ENCODE data around the gene ZNF555.
A peak's percentile ranks its signal among the peaks of the same experiment; 100 is the strongest.

- TF ChIP-seq CTCF (IDR thresholded peaks at IDR 0.05; ENCODE audit: low read depth, low read length) (peak; percentile 16), POLR2A (IDR thresholded peaks at IDR 0.05; ENCODE audit: extremely low read depth, insufficient read length) (no peak)
- TF ChIP-seq, protein P1, sequence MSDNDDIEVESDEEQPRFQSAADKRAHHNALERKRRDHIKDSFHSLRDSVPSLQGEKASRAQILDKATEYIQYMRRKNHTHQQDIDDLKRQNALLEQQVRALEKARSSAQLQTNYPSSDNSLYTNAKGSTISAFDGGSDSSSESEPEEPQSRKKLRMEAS (IDR thresholded peaks at IDR 0.05; ENCODE audit: low read depth, low read length), result no peak
These were observed 46.2 kb downstream of the ZNF555 start for GRCh38 chr19:2887391-2887914.
